Upper lobe of left lung (tissue), 6 donors: ENCODE data around the gene SLC22A17. TPM values are rescaled to one million over a fixed set of nuclear protein-coding genes. Genes with fewer than 3 reads are reported as not detected.
"Not testable (repeated sequence)": the region's sequence is repeated elsewhere in the genome, so short reads cannot be mapped to it uniquely, and the experiment has no call there.

Experiments used
- ATAC-seq, 2 donors: fragments of 200-7000 bp; cut with Tn5 transposase; one replicate each; pipeline ENCODE4 v1.9.1; 2022; ENCODE audit warnings: mild to moderate bottlenecking in 2 of 2, moderate library complexity in 2 of 2; ENCODE audit not compliant: low FRiP score in 2 of 2
- DNase-seq, 2 donors: peaks; one replicate each; pipeline ENCODE4 v3.0.0-alpha.2; 2019 to 2020
- H3K27ac ChIP-seq, 4 donors: fragments of 200-600 bp; sonication (generic); one replicate each; pipeline ENCODE4 v1.5.1; 2016 to 2019
- H3K27me3 ChIP-seq, 4 donors: fragments of 200-600 bp; sonication (generic); one replicate each; pipeline ENCODE4 v1.5.1; 2017 to 2019
- H3K36me3 ChIP-seq, 4 donors: fragments of 200-600 bp; sonication (generic); one replicate each; pipeline ENCODE4 v1.5.1; 2016 to 2019
- H3K4me1 ChIP-seq, 4 donors: fragments of 200-600 bp; sonication (generic); one replicate each; pipeline ENCODE4 v1.5.1; 2018 to 2019
- H3K4me3 ChIP-seq, 4 donors: fragments of 200-600 bp; sonication (generic); one replicate each; pipeline ENCODE4 v1.5.1; 2017 to 2019; ENCODE audit warnings: mild to moderate bottlenecking in 2 of 4, moderate library complexity in 1 of 4
- H3K9me3 ChIP-seq, 4 donors: fragments of 200-600 bp; sonication (generic); one replicate each; pipeline ENCODE4 v1.5.1; 2018 to 2019
- CTCF ChIP-seq, 6 experiments: fragments of 450-650 bp in 4 of 6; fragments of 200-600 bp in 2 of 6; sonication (generic) in 2 of 6; IDR thresholded peaks; one replicate each; pipeline ENCODE4 v1.5.1; 2016 to 2019; ENCODE audit warnings: antibody characterized with exemption in 6 of 6
- EP300 ChIP-seq, 4 donors: sonication (generic); formaldehyde crosslinking; IDR thresholded peaks; one replicate each; pipeline ENCODE4 v1.5.1; 2017; ENCODE audit warnings: antibody characterized with exemption in 4 of 4, control low read depth in 2 of 4
- POLR2A ChIP-seq, 4 donors: fragments of 450-650 bp; IDR thresholded peaks; one replicate each; pipeline ENCODE4 v1.5.1; 2016 to 2017; ENCODE audit warnings: antibody characterized with exemption in 4 of 4, mild to moderate bottlenecking in 2 of 4
- POLR2AphosphoS5 ChIP-seq, 2 donors: sonication (generic); formaldehyde crosslinking; IDR thresholded peaks; one replicate each; pipeline ENCODE4 v1.5.1; 2017; ENCODE audit warnings: antibody characterized with exemption in 2 of 2
- WGBS, 2 donors: methylation state at CpG; one replicate each; pipeline ENCODE4 v1.1.5; 2017 to 2018; 5-methylcytosine and 5-hydroxymethylcytosine counted together
- total RNA-seq, 6 donors: library from RNA; depleted of rRNA in 4 of 6; stranded (reverse); fragments of >200 nt in 4 of 6; gene quantifications; one replicate each; pipeline versions ENCODE4 v1.1.0 to v1.2.1, GENCODE V29; 2016 to 2021
- donor health status: DM: no; HTN: no; CAD: no; lungs with moderate emphysema.
- donor health status: DM: no; HTN: yes; CAD: no; lungs with severe emphysema.

SLC22A17 gene
- total RNA-seq, 6 donors from 2014 or later = 5.8 to 16.8 (median 12.4) TPM

GRCh38 chr14:23387916-23388882 is 35.5 kb upstream of the SLC22A17 start:
- Histone ChIP-seq H3K9me3 (no peaks in the 10 kb centered on the region), H3K36me3 (no peaks in the 10 kb centered on the region), H3K27me3 (no peaks in the 10 kb centered on the region), H3K27ac (no peak overlapping the region), H3K4me3 (no peak overlapping the region), H3K4me1 (no peaks in the 10 kb centered on the region)
- TF ChIP-seq CTCF (IDR thresholded peaks at IDR 0.05) (no peak), EP300 (IDR thresholded peaks at IDR 0.05) (no peak), POLR2A (IDR thresholded peaks at IDR 0.05) (no peak), POLR2AphosphoS5 (IDR thresholded peaks at IDR 0.05) (no peak)
- ATAC-seq = no peak
- DNase-seq = no peak
- WGBS, 2 donors = 74 to 78% methylated on average over 21 to 25 of the region's 26 CpGs

GRCh38 chr14:23386999-23387398 is 34.3 kb upstream of the SLC22A17 start:
- H3K36me3 ChIP-seq = no peaks in the 10 kb centered on the region
- no peak for TF ChIP-seq POLR2AphosphoS5 (IDR thresholded peaks at IDR 0.05)
- no peak for TF ChIP-seq EP300 (IDR thresholded peaks at IDR 0.05)
- TF ChIP-seq POLR2A (IDR thresholded peaks at IDR 0.05) = no peak
- TF ChIP-seq CTCF (IDR thresholded peaks at IDR 0.05) = no peak
- H3K4me1 ChIP-seq = no peaks in the 10 kb centered on the region
- no peak overlapping the region for H3K27ac ChIP-seq
- H3K9me3 ChIP-seq = no peaks in the 10 kb centered on the region
- WGBS, 2 donors = 88 to 90% methylated on average over 1 of the region's 1 CpG
- ATAC-seq (no peak), DNase-seq (no peak)
- no peak overlapping the region for H3K4me3 ChIP-seq
- no peaks in the 10 kb centered on the region for H3K27me3 ChIP-seq

- not testable (repeated sequence) for H3K36me3 ChIP-seq, DNase-seq, ATAC-seq, H3K27ac ChIP-seq, H3K9me3 ChIP-seq, H3K4me1 ChIP-seq, H3K4me3 ChIP-seq, H3K27me3 ChIP-seq
- 89 to 91% methylated on average over 17 of the region's 17 CpGs for WGBS, 2 donors
Measured at GRCh38 chr14:23386266-23386657, 33.6 kb upstream of the SLC22A17 start.

- H3K4me1 ChIP-seq = no peaks in the 10 kb centered on the region
- no peak overlapping the region for H3K4me3 ChIP-seq
- H3K9me3 ChIP-seq = no peaks in the 10 kb centered on the region
- 82 to 89% methylated on average over 11 to 17 of the region's 18 CpGs for WGBS, 2 donors
- no peak overlapping the region for H3K27ac ChIP-seq
- DNase-seq = no peak
- no peaks in the 10 kb centered on the region for H3K27me3 ChIP-seq
- no peak for ATAC-seq
- H3K36me3 ChIP-seq = no peaks in the 10 kb centered on the region
- TF ChIP-seq POLR2A (IDR thresholded peaks at IDR 0.05) (no peak), CTCF (IDR thresholded peaks at IDR 0.05) (no peak), POLR2AphosphoS5 (IDR thresholded peaks at IDR 0.05) (no peak), EP300 (IDR thresholded peaks at IDR 0.05) (no peak)
Measured at GRCh38 chr14:23385642-23386265, 33.1 kb upstream of the SLC22A17 start.

GRCh38 chr14:23385244-23385641 is 32.6 kb upstream of the SLC22A17 start:
- DNase-seq (no peak), ATAC-seq (no peak)
- Histone ChIP-seq H3K27ac (no peak overlapping the region), H3K9me3 (no peaks in the 10 kb centered on the region), H3K4me3 (no peak overlapping the region), H3K4me1 (no peaks in the 10 kb centered on the region), H3K36me3 (no peaks in the 10 kb centered on the region), H3K27me3 (no peaks in the 10 kb centered on the region)
- 89 to 95% methylated on average over 2 of the region's 2 CpGs for WGBS, 2 donors
- TF ChIP-seq CTCF (IDR thresholded peaks at IDR 0.05) (no peak), POLR2A (IDR thresholded peaks at IDR 0.05) (no peak), POLR2AphosphoS5 (IDR thresholded peaks at IDR 0.05) (no peak), EP300 (IDR thresholded peaks at IDR 0.05) (no peak)
